Measurements from ENCODE around the gene DMBT1. TPM values are rescaled to one million over a fixed set of nuclear protein-coding genes. Genes with fewer than 3 reads are reported as not detected.

Gene DMBT1
- total and polyA plus RNA-seq, 2 of the 4 experiments (the other 2 are of a cell fraction): under 0.01 TPM; not detected in 1

GRCh38 chr10:122559228-122559627, 1.3 kb upstream of the DMBT1 start:
- Histone ChIP-seq H2BK20ac (ENCODE audit: low read depth, low read length) (no peak overlapping the region), H3K4ac (ENCODE audit: low read depth, low read length) (no peak overlapping the region), H3K79me1 (ENCODE audit: low read depth in 1 of 2, low read length in 2 of 2) (no peaks in the 10 kb centered on the region), H2BK15ac (ENCODE audit: low read depth, low read length) (no peak overlapping the region), H3K4me3 (ENCODE audit: insufficient read depth, low read depth, low read length) (no peak overlapping the region), H3K27me3 (ENCODE audit: control insufficient read depth, insufficient read depth, low read length) (peaks cover 37% of the 10 kb centered on the region), H3K56ac (ENCODE audit: extremely low read depth, insufficient read depth, low read length) (no peak overlapping the region), H3K18ac (ENCODE audit: low read depth, low read length) (no peak overlapping the region), H4K5ac (ENCODE audit: low read depth, low read length) (no peak overlapping the region), H2AFZ (replicated peaks; ENCODE audit: low read length, poor library complexity) (no peak overlapping the region), H4K8ac (ENCODE audit: low read depth in 2 of 2, low read length in 2 of 2) (no peak overlapping the region), H3K14ac (replicated peaks; ENCODE audit: low read depth, low read length) (no peak overlapping the region), H3K23ac (ENCODE audit: low read depth, low read length) (no peak overlapping the region), H3K9ac (ENCODE audit: low read depth, low read length) (no peak overlapping the region), H3K9me3 (ENCODE audit: control insufficient read depth, insufficient read depth, low read length) (no peaks in the 10 kb centered on the region), H2BK120ac (ENCODE audit: low read depth, low read length) (no peak overlapping the region), H4K91ac (ENCODE audit: insufficient read depth, low read depth, low read length) (no peak overlapping the region), H2AK9ac (replicated peaks; ENCODE audit: low read depth, low read length, poor library complexity) (no peak overlapping the region), H2AK5ac (ENCODE audit: low read depth, low read length) (no peak overlapping the region), H3K36me3 (ENCODE audit: control insufficient read depth, insufficient read depth, low read length) (no peaks in the 10 kb centered on the region), H3K9me1 (ENCODE audit: insufficient read depth, low read length) (no peaks in the 10 kb centered on the region), H4K20me1 (ENCODE audit: insufficient read depth, low read length) (no peaks in the 10 kb centered on the region), H3K27ac (ENCODE audit: insufficient read depth, low read length) (no peak overlapping the region), H2BK5ac (ENCODE audit: low read depth, low read length, poor library complexity, severe bottlenecking) (no peak overlapping the region), H3K4me2 (ENCODE audit: low read depth, low read length) (no peak overlapping the region), H3K4me1 (ENCODE audit: control insufficient read depth, insufficient read depth, low read length) (no peaks in the 10 kb centered on the region)
- dilution Hi-C loops (cut with HindIII; ENCODE audit: low sequenced_read_pairs, unreplicated experiment) (no loop called here), in situ Hi-C loops (cut with MboI; ENCODE audit: low sequenced_read_pairs) (no loop called here), intact Hi-C loops (cut with micrococcal nuclease) (no loop called here)
- no TSS peak for BruUV-seq (replicated peaks)
- ChIA-PET POLR2A (ENCODE audit: unreplicated experiment) (no interaction called here), CTCF (no interaction called here)
- TF ChIP-seq BHLHE40 (IDR thresholded peaks at IDR 0.05; ENCODE audit: low read depth, low read length) (no peak), FOS (IDR thresholded peaks at IDR 0.05; ENCODE audit: low read depth, low read length) (no peak), RAD21 (IDR thresholded peaks at IDR 0.05; ENCODE audit: low read length) (no peak), RCOR1 (IDR thresholded peaks at IDR 0.05; ENCODE audit: insufficient replicate concordance, low read length) (no peak), CHD1 (IDR thresholded peaks at IDR 0.05; ENCODE audit: low read depth, low read length) (no peak), MXI1 (IDR thresholded peaks at IDR 0.05; ENCODE audit: borderline replicate concordance, low read depth, low read length) (no peak), POLR2A (IDR thresholded peaks at IDR 0.05; ENCODE audit: low read depth, low read length) (no peak), SMC3 (IDR thresholded peaks at IDR 0.05; ENCODE audit: low read depth, low read length) (no peak), MAZ (IDR thresholded peaks at IDR 0.05; ENCODE audit: borderline replicate concordance, low read depth, low read length) (no peak), MAFK (IDR thresholded peaks at IDR 0.05; ENCODE audit: low read depth, low read length) (no peak), ELK1 (IDR thresholded peaks at IDR 0.05; ENCODE audit: borderline replicate concordance, low read depth, low read length) (no peak), RFX5 (IDR thresholded peaks at IDR 0.05; ENCODE audit: low read depth, low read length) (no peak), CTCF (conservative IDR thresholded peaks at IDR 0.05; ENCODE audit: low read depth, low read length) (no peak), NFE2L2 (IDR thresholded peaks at IDR 0.05; ENCODE audit: low read depth, low read length) (no peak), USF2 (IDR thresholded peaks at IDR 0.05; ENCODE audit: low read depth, low read length) (no peak), CEBPB (IDR thresholded peaks at IDR 0.05; ENCODE audit: low read depth, low read length) (no peak)
- no peak for ATAC-seq (ENCODE audit: low read depth)
- no CpG with 5 or more reads among the region's 2 CpGs for WGBS, 2 experiments (ENCODE audit: extremely low coverage in 2 of 2, insufficient read length in 1 of 2)
- DNase-seq: no peak

All from IMR-90 (cell line).